ENCODE results near the gene IKZF5.

The IKZF5 gene

GRCh38 chr10:123014772-123015171 lies 6.2 kb upstream of the IKZF5 start:
- Histone ChIP-seq H3K79me2 (ENCODE audit: insufficient read depth, low read depth) (no peaks in the 10 kb centered on the region), H3K27me3 (ENCODE audit: insufficient read depth, low read depth) (no peaks in the 10 kb centered on the region), H4K20me1 (ENCODE audit: insufficient read depth) (no peaks in the 10 kb centered on the region), H3K36me3 (ENCODE audit: insufficient read depth) (no peaks in the 10 kb centered on the region), H2AFZ (ENCODE audit: low read depth) (no peak overlapping the region), H3K27ac (no peak overlapping the region), H3K4me2 (no peak overlapping the region), H3K4me1 (ENCODE audit: low read depth, poor library complexity, severe bottlenecking) (no peaks in the 10 kb centered on the region), H3K4me3 (IDR thresholded peaks at IDR 0.05; ENCODE audit: insufficient read depth, low read depth, low read length) (no peak overlapping the region), H3K9ac (no peak overlapping the region)
- no peak for TF ChIP-seq CTCF (conservative IDR thresholded peaks at IDR 0.05; ENCODE audit: low read depth, low read length)

GRCh38 chr10:123013456-123014419 lies 5.1 kb upstream of the IKZF5 start:
- H3K4me2 ChIP-seq = no peak overlapping the region
- H3K4me1 ChIP-seq (ENCODE audit: low read depth, poor library complexity, severe bottlenecking) = no peaks in the 10 kb centered on the region
- no peaks in the 10 kb centered on the region for H3K36me3 ChIP-seq (ENCODE audit: insufficient read depth)
- no peak overlapping the region for H2AFZ ChIP-seq (ENCODE audit: low read depth)
- H3K27me3 ChIP-seq (ENCODE audit: insufficient read depth, low read depth) = no peaks in the 10 kb centered on the region
- TF ChIP-seq CTCF (conservative IDR thresholded peaks at IDR 0.05; ENCODE audit: low read depth, low read length) = no peak
- no peaks in the 10 kb centered on the region for H4K20me1 ChIP-seq (ENCODE audit: insufficient read depth)
- H3K4me3 ChIP-seq (IDR thresholded peaks at IDR 0.05; ENCODE audit: insufficient read depth, low read depth, low read length) = no peak overlapping the region
- no peaks in the 10 kb centered on the region for H3K79me2 ChIP-seq (ENCODE audit: insufficient read depth, low read depth)
- no peak overlapping the region for H3K27ac ChIP-seq
- no peak overlapping the region for H3K9ac ChIP-seq

- no peak overlapping the region for H3K4me3 ChIP-seq (IDR thresholded peaks at IDR 0.05; ENCODE audit: insufficient read depth, low read depth, low read length)
- no peak for TF ChIP-seq CTCF (conservative IDR thresholded peaks at IDR 0.05; ENCODE audit: low read depth, low read length)
- H3K79me2 ChIP-seq (ENCODE audit: insufficient read depth, low read depth) = peaks cover 13% of the 10 kb centered on the region
- H3K27me3 ChIP-seq (ENCODE audit: insufficient read depth, low read depth) = no peaks in the 10 kb centered on the region
- H4K20me1 ChIP-seq (ENCODE audit: insufficient read depth) = no peaks in the 10 kb centered on the region
- no peak overlapping the region for H3K9ac ChIP-seq
- peaks cover 5% of the 10 kb centered on the region for H3K4me1 ChIP-seq (ENCODE audit: low read depth, poor library complexity, severe bottlenecking)
- H3K4me2 ChIP-seq = no peak overlapping the region
- H3K36me3 ChIP-seq (ENCODE audit: insufficient read depth) = no peaks in the 10 kb centered on the region
- H3K27ac ChIP-seq = no peak overlapping the region
- H2AFZ ChIP-seq (ENCODE audit: low read depth) = no peak overlapping the region
Measured at GRCh38 chr10:123011987-123012386, 3.4 kb upstream of the IKZF5 start.

- Histone ChIP-seq H3K27ac (no peak overlapping the region), H3K27me3 (ENCODE audit: insufficient read depth, low read depth) (no peaks in the 10 kb centered on the region), H3K4me3 (IDR thresholded peaks at IDR 0.05; ENCODE audit: insufficient read depth, low read depth, low read length) (peak overlapping the region; percentile 6), H2AFZ (ENCODE audit: low read depth) (peak overlapping the region; percentile 94), H3K4me2 (peak overlapping the region; percentile 75), H3K9ac (peak overlapping the region; percentile 96; the same call in 1 of the 2 replicates), H3K36me3 (ENCODE audit: insufficient read depth) (no peaks in the 10 kb centered on the region), H3K4me1 (ENCODE audit: low read depth, poor library complexity, severe bottlenecking) (peaks cover 10% of the 10 kb centered on the region), H3K79me2 (ENCODE audit: insufficient read depth, low read depth) (peaks cover 40% of the 10 kb centered on the region), H4K20me1 (ENCODE audit: insufficient read depth) (no peaks in the 10 kb centered on the region)
- TF ChIP-seq CTCF (conservative IDR thresholded peaks at IDR 0.05; ENCODE audit: low read depth, low read length) = no peak
Measured at GRCh38 chr10:123009105-123009820, 668 bp upstream of the IKZF5 start.

All from KMS-11 (cell line).